Prostate gland (tissue), 1 donor: ENCODE results near the gene COL4A6.

Source experiments
- POLR2A ChIP-seq: fragments of 450-650 bp; IDR thresholded peaks from one replicate; pipeline ENCODE4 v1.6.1; 2016; ENCODE audit warnings: antibody characterized with exemption, mild to moderate bottlenecking
- POLR2AphosphoS5 ChIP-seq: sonication (generic); formaldehyde crosslinking; IDR thresholded peaks from one replicate; pipeline ENCODE4 v1.6.1; 2017; ENCODE audit warnings: antibody characterized with exemption

GRCh38 chrX:108415891-108416290 is 22.3 kb downstream of the COL4A6 start:
- TF ChIP-seq POLR2A: no peak
- no peak for TF ChIP-seq POLR2AphosphoS5
